B cell (primary cell): ENCODE measurements around the gene SLC6A5.

Experiments used
- EZH2 ChIP-seq: IDR thresholded peaks from 2 replicates; pipeline ENCODE4 v1.6.1; 2012; ENCODE audit warnings: borderline replicate concordance, low read depth, mild to moderate bottlenecking, moderate library complexity, low read length; ENCODE audit not compliant: insufficient read depth, poor library complexity, severe bottlenecking
- TF ChIP-seq, protein P1 (sequence below): fragments of 200-600 bp; IDR thresholded peaks from one replicate; pipeline ENCODE4 v1.8.0; 2022; ENCODE audit warnings: antibody characterized with exemption, mild to moderate bottlenecking

DNA sequence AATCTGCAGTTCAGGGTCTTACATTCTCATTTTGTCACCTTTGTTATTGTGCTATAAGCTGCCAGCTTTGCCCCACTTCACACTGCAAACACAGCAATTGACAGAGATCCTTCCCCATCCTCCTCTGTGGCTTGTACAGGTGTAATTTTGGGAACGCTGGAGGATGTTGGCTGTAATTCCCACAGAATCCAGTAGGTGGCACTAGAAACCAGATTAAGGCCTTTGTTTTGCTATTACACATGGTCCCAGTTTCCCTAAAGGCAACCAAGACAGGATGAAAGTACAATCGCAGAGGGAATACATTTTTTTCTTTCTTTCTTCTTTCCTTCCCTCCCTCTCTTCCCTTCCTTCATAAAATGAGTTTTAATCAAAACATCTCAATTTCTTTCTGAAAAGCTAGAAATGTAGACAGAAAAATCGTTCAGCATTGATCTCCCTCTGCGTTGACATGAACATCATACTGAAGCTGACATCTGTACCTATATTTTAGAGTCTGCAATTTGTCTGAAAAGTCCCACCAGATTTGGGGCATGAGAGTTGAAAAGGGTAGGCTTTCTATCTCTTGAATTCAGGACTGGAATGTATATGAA lies 48.7 kb downstream of the SLC6A5 start:
- TF ChIP-seq, protein P1, sequence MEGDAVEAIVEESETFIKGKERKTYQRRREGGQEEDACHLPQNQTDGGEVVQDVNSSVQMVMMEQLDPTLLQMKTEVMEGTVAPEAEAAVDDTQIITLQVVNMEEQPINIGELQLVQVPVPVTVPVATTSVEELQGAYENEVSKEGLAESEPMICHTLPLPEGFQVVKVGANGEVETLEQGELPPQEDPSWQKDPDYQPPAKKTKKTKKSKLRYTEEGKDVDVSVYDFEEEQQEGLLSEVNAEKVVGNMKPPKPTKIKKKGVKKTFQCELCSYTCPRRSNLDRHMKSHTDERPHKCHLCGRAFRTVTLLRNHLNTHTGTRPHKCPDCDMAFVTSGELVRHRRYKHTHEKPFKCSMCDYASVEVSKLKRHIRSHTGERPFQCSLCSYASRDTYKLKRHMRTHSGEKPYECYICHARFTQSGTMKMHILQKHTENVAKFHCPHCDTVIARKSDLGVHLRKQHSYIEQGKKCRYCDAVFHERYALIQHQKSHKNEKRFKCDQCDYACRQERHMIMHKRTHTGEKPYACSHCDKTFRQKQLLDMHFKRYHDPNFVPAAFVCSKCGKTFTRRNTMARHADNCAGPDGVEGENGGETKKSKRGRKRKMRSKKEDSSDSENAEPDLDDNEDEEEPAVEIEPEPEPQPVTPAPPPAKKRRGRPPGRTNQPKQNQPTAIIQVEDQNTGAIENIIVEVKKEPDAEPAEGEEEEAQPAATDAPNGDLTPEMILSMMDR = peak; percentile 92
- no peak for TF ChIP-seq EZH2
